ENCODE results near the gene MKLN1. TPM values are rescaled to one million over a fixed set of nuclear protein-coding genes. Genes with fewer than 3 reads are reported as not detected.

MKLN1 gene
- total RNA-seq, 1 donor from 2014 or later = 55.9 TPM

- peaks cover 2% of the 10 kb centered on the region for H3K36me3 Mint-ChIP-seq (ENCODE audit: insufficient read depth)
- H3K27me3 Mint-ChIP-seq = no peaks in the 10 kb centered on the region
- no peak for DNase-seq (ENCODE audit: low spot score, unreplicated experiment)
- H3K4me3 Mint-ChIP-seq (ENCODE audit: low read depth) = no peak overlapping the region
- peaks cover 1% of the 10 kb centered on the region for H3K4me1 Mint-ChIP-seq (ENCODE audit: low read depth)
- H3K27ac Mint-ChIP-seq = no peak overlapping the region
- H3K9me3 Mint-ChIP-seq (ENCODE audit: low read depth) = no peaks in the 10 kb centered on the region
- TF ChIP-seq, protein P1, sequence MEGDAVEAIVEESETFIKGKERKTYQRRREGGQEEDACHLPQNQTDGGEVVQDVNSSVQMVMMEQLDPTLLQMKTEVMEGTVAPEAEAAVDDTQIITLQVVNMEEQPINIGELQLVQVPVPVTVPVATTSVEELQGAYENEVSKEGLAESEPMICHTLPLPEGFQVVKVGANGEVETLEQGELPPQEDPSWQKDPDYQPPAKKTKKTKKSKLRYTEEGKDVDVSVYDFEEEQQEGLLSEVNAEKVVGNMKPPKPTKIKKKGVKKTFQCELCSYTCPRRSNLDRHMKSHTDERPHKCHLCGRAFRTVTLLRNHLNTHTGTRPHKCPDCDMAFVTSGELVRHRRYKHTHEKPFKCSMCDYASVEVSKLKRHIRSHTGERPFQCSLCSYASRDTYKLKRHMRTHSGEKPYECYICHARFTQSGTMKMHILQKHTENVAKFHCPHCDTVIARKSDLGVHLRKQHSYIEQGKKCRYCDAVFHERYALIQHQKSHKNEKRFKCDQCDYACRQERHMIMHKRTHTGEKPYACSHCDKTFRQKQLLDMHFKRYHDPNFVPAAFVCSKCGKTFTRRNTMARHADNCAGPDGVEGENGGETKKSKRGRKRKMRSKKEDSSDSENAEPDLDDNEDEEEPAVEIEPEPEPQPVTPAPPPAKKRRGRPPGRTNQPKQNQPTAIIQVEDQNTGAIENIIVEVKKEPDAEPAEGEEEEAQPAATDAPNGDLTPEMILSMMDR (IDR thresholded peaks at IDR 0.05; ENCODE audit: unreplicated experiment) = no peak
Measured at GRCh38 chr7:131384286-131384635, 56.6 kb downstream of the MKLN1 start.

DNA sequence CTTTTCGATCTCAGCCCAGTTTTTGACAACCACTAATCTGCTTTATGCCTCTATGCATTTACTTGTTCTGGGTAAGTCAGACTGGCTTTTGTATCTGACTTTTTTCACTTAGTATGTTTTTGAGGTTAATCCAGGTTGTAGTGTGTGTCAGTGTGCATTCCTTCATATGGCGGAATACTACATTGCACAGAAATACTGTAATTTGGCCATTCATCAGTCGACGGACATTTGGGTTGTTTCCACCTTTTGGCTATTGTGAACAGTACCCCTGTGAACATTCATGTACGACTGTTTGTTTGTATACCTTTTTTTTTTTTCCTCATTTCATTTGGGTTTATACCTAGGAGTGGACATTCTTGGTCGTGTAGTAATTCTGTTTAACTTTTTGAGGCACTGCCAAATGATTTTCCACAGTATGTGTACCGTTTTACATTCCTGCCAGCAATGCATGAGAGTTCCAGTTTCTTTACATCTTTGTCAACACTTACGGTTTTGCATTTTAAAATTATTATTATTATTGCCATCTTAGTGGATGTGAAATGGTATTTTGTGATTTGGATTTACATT lies 57.4 kb downstream of the MKLN1 start:
- Mint-ChIP-seq H3K27me3 (no peaks in the 10 kb centered on the region), H3K36me3 (ENCODE audit: insufficient read depth) (peaks cover 2% of the 10 kb centered on the region), H3K9me3 (ENCODE audit: low read depth) (no peaks in the 10 kb centered on the region), H3K4me3 (ENCODE audit: low read depth) (no peak overlapping the region), H3K27ac (no peak overlapping the region), H3K4me1 (ENCODE audit: low read depth) (peaks cover 1% of the 10 kb centered on the region)
- TF ChIP-seq, protein P1 (IDR thresholded peaks at IDR 0.05; ENCODE audit: unreplicated experiment) = no peak
- DNase-seq (ENCODE audit: low spot score, unreplicated experiment) = no peak

- no peaks in the 10 kb centered on the region for H3K9me3 Mint-ChIP-seq (ENCODE audit: low read depth)
- H3K4me1 Mint-ChIP-seq (ENCODE audit: low read depth) = peaks cover 9% of the 10 kb centered on the region
- H3K27me3 Mint-ChIP-seq = no peaks in the 10 kb centered on the region
- DNase-seq (ENCODE audit: low spot score, unreplicated experiment) = no peak
- peaks cover 1% of the 10 kb centered on the region for H3K36me3 Mint-ChIP-seq (ENCODE audit: insufficient read depth)
- H3K27ac Mint-ChIP-seq = no peak overlapping the region
- TF ChIP-seq, protein P1 (IDR thresholded peaks at IDR 0.05; ENCODE audit: unreplicated experiment) = no peak
- no peak overlapping the region for H3K4me3 Mint-ChIP-seq (ENCODE audit: low read depth)
Measured at GRCh38 chr7:131388126-131388525, 60.5 kb downstream of the MKLN1 start.

- Mint-ChIP-seq H3K9me3 (ENCODE audit: low read depth) (no peaks in the 10 kb centered on the region), H3K4me3 (ENCODE audit: low read depth) (no peak overlapping the region), H3K4me1 (ENCODE audit: low read depth) (peaks cover 9% of the 10 kb centered on the region), H3K27ac (no peak overlapping the region), H3K27me3 (no peaks in the 10 kb centered on the region), H3K36me3 (ENCODE audit: insufficient read depth) (peaks cover 2% of the 10 kb centered on the region)
- no peak for DNase-seq (ENCODE audit: low spot score, unreplicated experiment)
- TF ChIP-seq, protein P1 (IDR thresholded peaks at IDR 0.05; ENCODE audit: unreplicated experiment) = no peak
Measured at GRCh38 chr7:131390275-131390674, 62.6 kb downstream of the MKLN1 start.

- TF ChIP-seq, protein P1 (IDR thresholded peaks at IDR 0.05; ENCODE audit: unreplicated experiment) = no peak
- Mint-ChIP-seq H3K27me3 (no peaks in the 10 kb centered on the region), H3K4me1 (ENCODE audit: low read depth) (peaks cover 8% of the 10 kb centered on the region), H3K9me3 (ENCODE audit: low read depth) (no peaks in the 10 kb centered on the region), H3K36me3 (ENCODE audit: insufficient read depth) (peaks cover 1% of the 10 kb centered on the region), H3K27ac (no peak overlapping the region), H3K4me3 (ENCODE audit: low read depth) (no peak overlapping the region)
- DNase-seq (ENCODE audit: low spot score, unreplicated experiment) = no peak
Measured at GRCh38 chr7:131391145-131391544, 63.5 kb downstream of the MKLN1 start.

Data from progenitor cell of endocrine pancreas (in vitro differentiated cells).